Skin epidermis (tissue), 12 donors: ENCODE results near the gene ATRIP.

Experiments
- H3K27ac ChIP-seq, 21 experiments: fragments of 200-600 bp; sonication (generic) in 11 of 21; one replicate each; pipeline ENCODE4 v1.5.0; 2020; ENCODE audit warnings: mild to moderate bottlenecking in 3 of 21, inconsistent platforms in 2 of 21, moderate library complexity in 2 of 21
- H3K4me3 ChIP-seq, 7 experiments: fragments of 200-600 bp; sonication (generic) in 2 of 7; one replicate each; pipeline ENCODE4 v1.5.0; 2020; ENCODE audit warnings: inconsistent platforms in 2 of 7, mild to moderate bottlenecking in 2 of 7, moderate library complexity in 1 of 7

ATRIP gene

GRCh38 chr3:48420561-48420960 lies 26.0 kb upstream of the ATRIP start:
- no peak overlapping the region for H3K4me3 ChIP-seq
- no peak overlapping the region for H3K27ac ChIP-seq

GRCh38 chr3:48422272-48422671 lies 24.3 kb upstream of the ATRIP start:
- no peak overlapping the region for H3K4me3 ChIP-seq
- peak overlapping the region in 3 of 21 experiments; percentile 14 to 35 (median 22) for H3K27ac ChIP-seq

DNA sequence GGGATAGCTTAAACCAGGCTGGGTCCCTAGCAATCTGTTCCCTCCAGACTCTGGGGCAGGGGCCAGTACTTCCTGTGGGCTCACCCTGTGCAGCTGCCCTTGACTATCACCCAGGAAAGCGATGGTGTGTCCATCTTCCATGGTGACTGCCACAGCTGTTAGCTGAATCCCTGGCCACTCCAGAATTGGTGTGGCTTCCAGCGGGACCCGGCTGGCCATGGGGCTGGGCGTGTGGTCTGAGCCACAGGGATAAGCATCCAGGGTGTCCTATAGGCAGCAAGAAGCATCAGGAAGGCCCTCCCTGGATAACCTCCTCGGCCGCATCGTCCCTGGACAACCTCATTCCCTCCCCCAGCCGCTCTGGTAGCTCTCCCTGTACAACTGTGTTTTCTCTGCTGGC lies 23.9 kb upstream of the ATRIP start:
- peak overlapping the region in 1 of 21 experiments; percentile 35 for H3K27ac ChIP-seq
- H3K4me3 ChIP-seq = no peak overlapping the region

DNA sequence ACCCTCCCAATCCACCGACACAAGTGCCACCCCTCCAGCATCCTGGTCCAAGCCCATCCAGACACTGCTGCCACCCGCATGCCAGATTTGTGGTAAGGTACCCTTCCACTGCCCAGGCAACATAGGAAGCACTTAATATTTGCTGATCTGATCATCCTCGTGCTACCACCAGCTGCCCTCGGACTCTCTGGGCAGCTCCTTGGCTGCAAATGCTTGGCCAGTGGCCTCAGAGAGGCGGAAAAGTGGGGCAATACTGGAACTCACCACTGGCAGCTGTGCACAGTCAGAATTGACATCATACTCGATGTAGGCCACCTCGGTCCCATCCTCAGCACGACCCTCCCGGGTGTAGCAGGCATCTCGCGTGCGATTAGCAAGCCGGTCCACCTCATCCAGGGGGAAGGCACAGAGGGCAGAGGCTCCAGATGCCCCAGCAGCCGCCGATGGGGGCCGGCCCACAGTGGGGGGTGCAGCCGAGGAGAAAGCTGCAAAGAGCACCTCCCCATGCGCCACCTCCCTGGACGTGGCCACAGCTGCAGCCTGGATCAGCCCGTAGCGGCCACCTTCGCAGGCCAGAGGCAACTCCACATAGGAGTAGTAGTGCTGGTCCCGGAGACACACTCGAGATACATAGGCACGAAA lies 23.2 kb upstream of the ATRIP start:
- Histone ChIP-seq H3K4me3 (no peak overlapping the region), H3K27ac (peak overlapping the region in 2 of 21 experiments; percentile 28 to 37)

DNA sequence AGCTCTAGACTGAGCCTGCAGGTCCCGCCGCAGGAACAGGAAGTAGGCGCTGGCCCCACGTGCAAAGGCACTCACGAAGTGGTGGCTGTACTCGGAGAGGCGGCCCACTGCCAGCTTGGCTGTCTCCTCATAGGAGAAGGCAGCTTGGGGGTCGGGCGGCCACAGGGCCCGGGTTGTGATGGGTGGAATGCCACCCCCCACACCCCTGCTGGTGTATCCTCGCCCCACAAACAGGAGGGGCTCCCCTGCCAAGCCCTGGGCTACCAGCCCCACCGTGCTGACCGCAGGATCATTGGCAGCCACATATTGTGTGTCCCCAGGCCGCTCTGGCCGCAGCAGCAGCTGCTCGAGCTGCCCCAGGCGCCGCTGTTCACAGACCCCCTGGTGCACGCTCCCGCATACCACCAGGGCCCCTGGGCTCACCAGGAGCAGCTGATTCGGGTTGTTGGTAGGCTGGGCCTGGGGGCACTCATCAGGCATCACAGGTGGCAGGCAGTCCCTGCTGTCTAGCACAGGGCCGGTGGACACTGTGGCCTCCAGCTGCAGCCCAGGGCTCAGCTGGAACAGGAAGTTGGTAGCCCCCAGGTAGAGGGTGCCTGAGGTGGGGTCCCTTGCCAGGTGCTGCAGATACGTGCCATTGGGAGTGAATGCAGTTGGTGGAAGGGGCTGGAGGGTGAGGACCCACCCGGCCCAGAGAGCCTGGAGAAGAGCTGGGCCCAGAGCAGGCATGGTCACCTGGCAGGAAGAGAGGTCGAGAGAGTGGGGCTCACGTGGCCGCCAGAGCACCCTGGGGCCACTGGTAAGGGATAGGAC lies 22.4 kb upstream of the ATRIP start:
- peak overlapping the region in 4 of 21 experiments; percentile 28 to 98 (median 44) for H3K27ac ChIP-seq
- no peak overlapping the region for H3K4me3 ChIP-seq

DNA sequence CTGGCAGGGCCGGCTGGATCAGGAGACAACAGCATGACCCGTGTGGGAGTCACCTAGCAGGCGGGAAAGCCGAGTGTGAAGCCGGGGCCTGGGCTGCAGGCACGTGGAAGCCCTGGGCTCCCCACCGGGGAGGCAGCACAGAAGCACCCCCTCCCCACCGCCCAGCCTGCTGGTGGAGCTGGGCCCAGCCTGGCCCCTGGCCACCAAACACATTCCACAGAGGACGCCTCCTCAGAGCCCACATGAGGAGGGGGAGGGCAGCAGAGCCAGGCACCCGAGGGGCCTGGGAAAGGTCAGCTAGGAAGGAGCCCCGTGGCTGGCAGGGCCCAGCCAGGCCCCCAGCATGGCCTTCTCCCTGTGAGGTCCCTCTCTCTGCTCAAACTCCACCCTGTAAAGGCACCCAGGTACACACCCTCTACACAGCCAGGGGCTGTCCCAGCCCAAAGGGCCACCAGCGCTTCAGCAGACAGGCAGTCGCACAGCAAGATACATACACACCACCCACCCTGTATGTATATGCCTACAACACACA lies 21.2 kb upstream of the ATRIP start:
- H3K27ac ChIP-seq = peak overlapping the region in 11 of 21 experiments; percentile 25 to 98 (median 61)
- H3K4me3 ChIP-seq = no peak overlapping the region

DNA sequence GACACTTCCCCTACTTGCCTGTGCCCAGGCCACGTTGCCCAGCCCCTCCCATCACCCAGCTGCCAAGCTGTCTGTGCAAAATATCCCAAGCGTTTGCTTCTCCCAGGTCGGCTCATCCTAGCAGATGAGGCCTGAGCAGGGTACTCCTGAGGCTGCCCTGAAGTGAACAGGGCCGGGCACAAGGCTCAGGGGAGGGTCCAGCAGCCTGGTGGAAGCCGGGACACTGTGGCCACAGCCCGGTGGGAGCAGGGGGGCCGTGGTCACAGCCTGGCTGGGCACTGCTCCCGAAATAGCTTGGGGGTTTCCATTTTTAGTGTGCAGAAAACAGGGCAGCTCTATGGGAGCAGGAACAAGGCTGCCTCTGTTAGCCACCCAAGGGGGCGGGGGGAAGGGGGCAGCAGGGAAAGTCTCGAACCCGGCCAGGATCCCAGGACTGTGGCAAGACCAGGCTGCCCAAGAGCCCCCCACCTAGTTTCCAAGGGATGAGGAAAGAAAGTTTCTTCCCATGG lies 20.1 kb upstream of the ATRIP start:
- Histone ChIP-seq H3K27ac (peak overlapping the region in 16 of 21 experiments; percentile 9 to 98 (median 73)), H3K4me3 (peak overlapping the region in 1 of 7 experiments; percentile 3)

DNA sequence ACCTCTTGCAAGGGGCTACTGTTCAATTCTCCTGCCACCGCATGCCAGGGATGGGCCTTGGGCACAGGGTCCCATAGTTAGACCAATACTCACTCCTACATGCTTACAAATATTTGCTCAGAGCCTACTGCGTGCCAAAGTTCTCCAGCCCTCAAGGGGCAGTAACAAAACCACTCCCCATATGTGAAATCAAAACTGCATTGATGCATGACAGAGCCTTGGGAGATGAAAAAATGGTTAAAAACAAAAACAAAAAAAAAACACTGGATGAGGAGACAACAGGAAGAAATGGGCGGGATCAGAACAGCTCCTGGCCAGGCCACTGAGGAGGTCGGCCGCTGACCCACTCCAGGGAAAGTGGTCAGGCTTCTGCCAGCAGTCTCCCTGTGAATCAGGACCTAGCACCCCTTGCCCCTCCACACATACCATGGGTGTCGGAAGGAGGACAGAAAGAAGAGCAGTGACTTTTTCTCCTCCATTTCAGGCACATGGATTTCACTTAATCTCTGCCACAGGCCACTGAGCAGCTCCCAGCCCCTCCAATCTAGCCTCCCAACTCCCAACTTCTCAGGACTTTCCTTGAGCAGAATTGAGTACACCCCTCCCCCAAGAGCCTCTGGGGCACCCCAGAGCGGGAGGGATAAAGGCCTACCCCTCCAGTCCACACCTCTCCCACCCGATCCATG lies 19.4 kb upstream of the ATRIP start:
- peak overlapping the region in 16 of 21 experiments; percentile 9 to 98 (median 91) for H3K27ac ChIP-seq
- H3K4me3 ChIP-seq = peak overlapping the region in 6 of 7 experiments; percentile 9 to 91 (median 64)

GRCh38 chr3:48427630-48427962 lies 18.9 kb upstream of the ATRIP start:
- peak overlapping the region in 6 of 7 experiments; percentile 9 to 91 (median 64) for H3K4me3 ChIP-seq
- peak overlapping the region in 14 of 21 experiments; percentile 25 to 98 (median 91) for H3K27ac ChIP-seq

- Histone ChIP-seq H3K4me3 (peak overlapping the region; percentile 48 to 91 (median 67)), H3K27ac (peak overlapping the region in 17 of 21 experiments; percentile 74 to 98 (median 91))
These were observed 18.4 kb upstream of the ATRIP start for GRCh38 chr3:48428088-48428571.

DNA sequence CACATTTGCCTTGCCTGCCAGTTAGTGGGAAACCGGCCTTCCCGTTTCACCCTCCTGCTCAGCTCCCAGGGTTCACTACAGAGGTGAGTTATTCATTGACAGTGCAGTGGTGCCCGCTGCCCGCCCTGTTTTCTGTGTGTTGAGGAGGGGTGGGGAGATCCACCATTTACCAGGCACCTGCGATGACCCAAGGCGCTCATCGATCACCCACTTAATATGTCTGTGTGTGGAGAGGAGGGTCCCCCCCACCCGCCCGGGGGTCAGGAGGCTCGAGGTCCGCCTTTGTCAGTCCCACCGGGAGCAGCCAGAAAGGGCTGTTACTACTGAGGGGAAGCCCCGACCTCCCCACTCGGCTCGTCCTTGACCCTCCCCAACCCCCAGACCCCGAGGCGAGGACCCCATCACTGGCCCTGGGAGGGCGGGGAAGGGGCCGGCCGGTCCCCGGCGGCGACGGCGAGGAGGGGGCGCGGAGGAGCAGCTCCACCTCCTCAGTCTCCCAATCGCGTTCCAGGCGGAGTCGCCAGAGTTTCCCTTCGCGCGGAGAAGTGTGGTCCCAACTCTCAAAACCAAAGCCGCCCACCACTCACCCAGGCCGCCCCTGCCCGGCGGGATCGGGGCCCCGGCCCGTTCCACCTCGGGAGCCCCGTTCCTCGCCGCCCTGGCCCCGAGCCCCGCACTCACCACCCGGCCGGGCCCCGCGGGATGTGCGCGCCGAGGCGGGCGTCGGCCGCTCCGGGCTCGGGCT lies 17.8 kb upstream of the ATRIP start:
- Histone ChIP-seq H3K27ac (peak overlapping the region; percentile 72 to 98 (median 91)), H3K4me3 (peak overlapping the region; percentile 48 to 91 (median 67))

GRCh38 chr3:48429317-48429959 lies 17.1 kb upstream of the ATRIP start:
- H3K4me3 ChIP-seq = peak overlapping the region; percentile 48 to 91 (median 67)
- peak overlapping the region; percentile 72 to 98 (median 91) for H3K27ac ChIP-seq

GRCh38 chr3:48429960-48430707 lies 16.4 kb upstream of the ATRIP start, which contains the start of gene PLXNB1:
Gene PLXNB1, minus strand, starts transcription at chr3:48430086. Its CDS starts 5,475 bp downstream, at chr3:48424611.
- Histone ChIP-seq H3K4me3 (peak within 1 kb of the TSS; percentile 48 to 91 (median 67)), H3K27ac (peak within 1 kb of the TSS; percentile 72 to 98 (median 91))

- H3K27ac ChIP-seq = peak overlapping the region in 19 of 21 experiments; percentile 58 to 98 (median 91)
These were observed 15.8 kb upstream of the ATRIP start for GRCh38 chr3:48430708-48431101.

DNA sequence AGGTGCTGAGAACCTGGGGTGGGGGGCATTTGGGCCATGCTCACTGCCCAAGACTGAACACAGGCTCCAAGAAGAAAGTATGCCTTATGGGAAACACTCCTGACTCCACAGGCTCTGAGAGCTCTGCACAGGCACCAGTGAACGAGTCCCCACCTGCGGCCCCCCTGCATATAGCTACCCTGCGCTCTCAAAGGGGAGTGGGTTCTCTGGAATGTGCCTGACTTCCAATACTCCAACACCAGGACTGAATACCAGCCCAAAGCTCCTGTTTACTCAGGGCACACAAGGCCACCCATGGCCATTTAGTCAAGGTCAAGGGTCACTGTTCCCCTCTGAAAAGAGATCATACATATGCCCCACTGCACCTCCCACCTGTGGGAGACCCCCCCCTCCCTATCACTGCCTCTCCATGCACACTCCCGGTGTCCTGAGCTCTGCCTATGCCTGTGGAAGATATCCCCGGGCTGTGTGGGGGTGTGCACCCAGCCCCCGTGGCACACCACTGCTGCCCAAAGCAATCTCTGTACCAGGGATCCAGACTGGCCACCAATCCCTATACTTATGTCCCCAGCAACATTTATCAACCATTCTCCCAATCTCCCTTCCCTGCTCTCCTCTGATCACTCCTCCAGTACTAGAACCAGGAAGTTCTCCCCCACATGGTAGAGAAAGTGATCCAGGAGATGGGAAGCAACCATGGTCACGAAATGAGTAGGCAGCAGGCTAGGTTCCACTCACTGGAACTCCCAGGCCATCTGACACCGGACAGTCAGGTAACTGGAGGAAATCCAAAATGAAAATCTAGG lies 15.1 kb upstream of the ATRIP start:
- Histone ChIP-seq H3K4me3 (no peak overlapping the region), H3K27ac (peak overlapping the region in 19 of 21 experiments; percentile 22 to 98 (median 91))

More at GRCh38 chr3:48430708-48431101, 15.8 kb upstream of the ATRIP start:
- H3K4me3 ChIP-seq = no peak overlapping the region
